GM19328 (cell line): Measurements from ENCODE around the gene PHLDB3.
A peak's percentile ranks its signal among the peaks of the same experiment; 100 is the strongest.
"Not testable (repeated sequence)": the region's sequence is repeated elsewhere in the genome, so short reads cannot be mapped to it uniquely, and the experiment has no call there.

ENCODE experiments used
- ATAC-seq: cut with Tn5 transposase; IDR thresholded peaks from one replicate; pipeline ENCODE4 v1.9.1; 2021; ENCODE audit warnings: mild to moderate bottlenecking, moderate library complexity; ENCODE audit not compliant: unreplicated experiment

PHLDB3 gene

DNA sequence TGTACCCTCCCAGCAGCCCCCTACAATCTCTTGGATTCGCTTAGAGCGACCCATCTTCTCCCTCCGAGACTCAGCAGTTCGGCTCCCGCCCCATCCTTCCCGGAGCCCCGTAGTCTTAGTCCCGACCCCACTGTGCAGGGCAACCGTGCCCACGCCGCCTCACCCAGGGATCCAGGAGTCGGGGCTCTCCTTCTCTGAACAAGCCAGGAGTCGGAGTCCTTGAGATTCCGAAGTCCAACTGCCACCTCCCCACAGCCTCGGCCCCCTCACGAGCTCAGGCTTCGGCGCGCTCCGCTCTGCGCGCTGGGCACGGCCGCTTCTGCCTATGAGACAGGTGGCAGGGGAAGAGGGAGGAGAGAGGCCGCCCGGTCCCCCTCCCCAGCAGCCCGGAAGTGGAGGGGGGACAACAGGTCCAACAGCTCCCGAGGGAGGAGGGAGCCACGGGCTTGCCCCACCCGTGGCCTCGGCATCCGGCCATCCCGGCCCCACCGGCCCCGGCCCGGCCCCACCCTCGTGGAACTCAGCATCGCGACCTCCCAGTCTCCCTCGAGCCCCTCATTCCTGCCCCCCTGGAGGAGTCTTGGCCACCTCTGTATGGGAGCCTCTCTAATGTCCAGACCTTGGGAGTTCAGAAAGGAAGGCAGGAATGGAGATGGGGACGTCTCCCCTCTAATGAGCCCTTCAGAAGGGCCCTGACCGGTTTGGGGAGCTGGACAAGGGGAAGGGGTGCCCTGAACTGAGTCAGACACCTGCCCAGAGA is at the start of gene PHLDB3:
TSS of gene PHLDB3 (minus strand) at position 321 of the 760 bp plus-strand sequence. CDS start 628 bp downstream, outside the sequence.
- no peak for ATAC-seq

DNA sequence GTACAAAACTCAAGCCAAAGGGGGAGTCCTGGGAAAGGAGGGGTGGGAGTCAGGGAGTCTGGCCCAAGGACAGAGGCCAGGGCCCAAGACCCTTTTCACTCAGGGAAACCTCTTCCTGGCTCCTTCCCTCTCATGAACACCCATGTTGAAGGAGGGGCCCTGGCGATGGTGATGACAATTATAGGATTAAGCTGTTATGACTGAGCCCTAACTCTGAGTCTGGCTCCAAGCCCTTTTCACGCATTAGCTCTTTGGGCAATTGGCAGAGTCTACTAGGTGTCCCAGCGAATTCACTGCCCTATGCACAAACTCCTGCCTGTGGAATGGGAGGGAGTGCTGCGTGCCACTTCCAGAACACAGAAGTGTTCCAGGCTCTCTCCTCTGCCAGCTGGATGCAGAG is 49.1 kb upstream of the PHLDB3 start:
- no peak for ATAC-seq

DNA sequence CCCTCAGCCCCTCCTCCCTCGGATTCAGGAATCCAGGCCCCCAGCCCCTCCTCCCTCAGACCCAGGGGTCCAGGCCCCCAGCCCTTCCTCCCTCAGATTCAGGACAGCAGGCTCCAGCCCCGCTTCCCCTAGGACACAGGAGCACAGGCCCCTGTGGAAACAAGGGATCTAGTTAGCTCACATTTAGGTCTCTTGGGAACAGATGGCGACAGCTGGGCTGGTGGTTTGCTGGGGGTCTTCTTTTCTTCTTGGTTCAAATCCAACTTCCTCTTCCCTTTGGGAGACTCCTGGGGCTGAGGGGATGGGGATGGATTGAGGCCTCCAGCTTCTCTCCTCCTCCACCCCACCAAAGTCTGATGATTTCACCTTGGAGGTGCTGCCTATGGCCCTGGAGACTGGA is 48.1 kb upstream of the PHLDB3 start:
- no peak for ATAC-seq

DNA sequence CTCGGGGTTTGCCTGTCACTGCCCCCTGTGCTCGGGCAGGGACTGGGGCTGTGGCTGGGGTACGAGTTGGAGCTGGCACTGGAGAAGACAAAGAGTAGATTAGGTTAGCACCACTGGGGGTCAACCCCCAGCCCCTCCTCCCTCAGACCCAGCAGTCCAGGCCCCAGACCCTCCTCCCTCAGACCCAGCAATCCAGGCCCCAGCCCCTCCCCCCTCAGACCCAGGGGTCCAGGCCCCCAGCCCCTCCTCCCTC is 47.6 kb upstream of the PHLDB3 start:
- no peak for ATAC-seq

DNA sequence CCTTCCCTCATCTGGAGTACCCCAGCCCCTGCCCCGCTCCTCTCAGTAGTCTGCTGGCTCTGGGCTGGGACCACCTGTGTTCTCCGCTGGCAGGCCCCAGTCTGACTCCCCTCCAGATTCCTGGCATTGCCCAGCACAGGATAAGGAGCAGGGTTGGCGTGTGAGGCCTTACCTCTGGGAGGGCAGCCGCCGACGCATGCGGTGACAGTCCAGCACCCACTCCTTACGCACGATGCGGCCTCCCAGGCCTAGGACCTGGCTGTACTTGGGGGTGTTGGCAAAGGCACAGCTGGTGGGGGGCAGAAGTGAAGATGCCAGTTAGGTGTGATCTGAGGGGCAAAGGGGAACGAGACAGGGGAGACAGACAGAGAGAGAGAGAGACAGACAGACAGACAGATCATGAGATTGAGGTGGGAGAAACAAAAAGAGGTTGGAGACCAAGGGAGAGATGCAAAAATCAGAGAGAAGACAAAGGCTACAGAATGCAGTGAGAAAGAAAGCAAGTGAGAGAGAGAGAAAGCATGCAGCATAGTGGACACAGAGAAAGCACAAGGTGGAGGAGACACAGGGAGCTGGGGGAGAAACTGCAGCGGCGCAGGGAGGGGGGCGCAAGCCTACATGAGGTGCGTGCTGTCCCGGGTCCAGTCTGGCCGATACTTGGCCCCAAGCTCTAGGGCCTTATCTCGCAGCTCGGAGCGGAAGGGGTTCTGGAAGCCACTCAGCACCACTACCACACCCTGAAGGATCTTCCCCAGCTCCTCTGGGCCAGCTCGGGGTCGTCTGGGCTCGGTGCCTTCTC is 47.1 kb upstream of the PHLDB3 start:
- ATAC-seq = no peak

DNA sequence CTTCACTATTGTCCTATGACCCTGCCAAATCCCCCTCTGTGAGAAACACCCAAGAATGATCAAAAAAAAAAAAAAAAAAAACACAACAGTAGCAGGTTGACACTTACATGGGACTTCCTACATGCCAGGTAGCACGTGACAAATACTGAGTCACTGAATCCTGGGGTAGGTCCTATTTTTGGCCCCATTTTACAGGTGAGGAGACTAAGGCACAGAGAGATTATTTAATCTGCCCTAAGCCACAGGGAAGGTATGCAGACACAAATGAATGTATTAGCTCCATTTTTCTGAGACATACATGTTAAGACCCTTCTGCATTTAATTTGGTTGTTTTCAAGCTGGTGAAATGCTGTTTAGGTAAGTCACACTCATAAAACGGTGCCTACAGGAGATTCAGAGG is 44.2 kb upstream of the PHLDB3 start:
- no peak for ATAC-seq

DNA sequence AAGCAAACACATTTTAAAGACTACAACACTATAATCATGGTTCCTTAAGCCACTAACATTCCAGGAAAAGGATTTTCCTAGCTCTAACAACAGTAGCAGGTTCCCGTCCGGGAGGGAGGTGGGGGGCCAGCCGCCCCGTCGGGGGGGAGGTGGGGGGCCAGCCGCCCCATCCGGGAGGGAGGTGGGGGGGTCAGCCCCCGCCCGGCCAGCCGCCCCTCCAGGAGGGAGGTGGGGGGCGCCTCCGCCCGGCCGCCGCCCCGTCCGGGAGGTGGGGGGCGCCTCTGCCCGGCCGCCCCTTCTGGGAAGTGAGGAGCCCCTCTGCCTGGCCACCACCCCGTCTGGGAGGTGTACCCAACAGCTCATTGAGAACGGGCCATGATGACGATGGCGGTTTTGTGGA is 43.4 kb upstream of the PHLDB3 start:
- ATAC-seq = not testable (repeated sequence)

DNA sequence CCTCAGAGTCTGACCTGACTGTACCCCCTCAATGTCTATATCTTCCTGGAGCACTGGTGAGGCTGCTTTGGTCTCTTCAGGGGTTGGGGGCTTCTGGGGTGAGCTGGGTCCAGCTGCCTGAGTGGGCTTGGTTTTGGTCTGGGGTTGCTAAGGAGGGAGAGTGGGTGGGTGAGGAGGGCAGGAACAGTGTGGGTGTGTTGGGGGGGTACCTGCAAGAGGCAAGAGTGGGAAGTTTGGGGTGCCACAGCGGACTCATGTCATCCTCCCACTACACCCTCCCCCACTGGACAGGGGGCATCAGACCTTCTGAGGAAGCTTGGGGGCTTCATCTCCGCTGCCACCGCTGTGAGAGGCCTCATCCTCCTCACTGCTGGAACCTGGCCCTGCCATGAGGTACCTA is 42.0 kb upstream of the PHLDB3 start:
- no peak for ATAC-seq

DNA sequence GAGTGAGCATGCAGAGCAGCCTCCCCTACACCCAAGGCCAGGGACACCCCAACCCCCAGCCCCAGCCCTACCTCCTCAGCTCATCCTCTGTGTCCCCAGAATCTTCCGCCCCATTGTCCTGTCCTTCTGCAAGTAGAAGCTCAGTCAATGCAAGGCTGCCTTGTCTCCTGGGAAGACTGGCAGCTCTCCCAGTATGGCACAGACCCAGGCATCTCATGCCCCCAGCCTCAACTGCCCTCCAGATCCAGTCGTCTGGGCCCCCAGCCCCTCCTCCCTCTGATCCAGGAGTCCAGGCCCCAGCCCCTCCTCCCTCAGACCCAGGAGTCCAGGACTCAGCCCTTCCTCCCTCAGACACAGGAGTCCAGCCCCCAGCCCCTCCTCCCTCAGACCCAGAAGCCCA is 41.4 kb upstream of the PHLDB3 start:
- no peak for ATAC-seq

DNA sequence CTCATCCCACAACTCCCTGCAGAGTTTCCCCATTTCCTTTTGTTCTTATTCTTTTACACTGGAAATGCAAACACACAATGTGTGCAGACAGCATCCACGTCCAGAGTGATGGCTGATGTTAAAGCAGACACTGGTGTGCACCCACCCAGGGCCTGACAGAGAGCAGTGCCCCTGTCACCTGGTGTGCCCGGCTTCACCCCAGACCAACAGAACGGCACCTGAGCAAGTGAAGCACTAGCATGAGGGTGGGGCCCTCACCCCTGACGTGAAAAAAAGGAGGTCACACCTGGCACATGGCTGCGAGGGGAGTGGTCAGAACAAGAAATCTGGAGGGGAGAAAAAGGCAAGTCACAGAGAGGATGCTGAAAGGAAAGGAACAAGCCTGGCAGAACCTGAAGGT is 40.7 kb upstream of the PHLDB3 start:
- ATAC-seq = no peak

DNA sequence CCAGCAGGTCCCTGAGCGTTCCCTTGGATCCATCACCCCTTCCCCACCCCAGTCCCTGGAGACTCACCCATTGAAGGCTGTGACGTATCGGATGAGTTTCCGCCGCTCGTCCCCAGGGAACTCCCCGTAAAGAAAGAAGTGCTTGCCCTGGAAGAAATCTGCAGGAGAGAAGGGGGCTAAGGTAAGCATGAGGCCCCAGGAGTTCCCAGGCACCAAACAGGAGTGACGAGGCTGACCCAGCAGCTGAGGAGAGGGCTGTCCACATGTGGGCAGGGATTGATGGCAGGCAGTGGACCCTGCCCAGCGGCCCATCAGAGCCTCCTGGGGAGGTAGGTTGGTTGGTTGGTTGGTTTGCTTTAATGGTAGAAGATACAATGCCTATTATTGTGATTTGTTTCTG is 39.5 kb upstream of the PHLDB3 start:
- ATAC-seq = no peak

DNA sequence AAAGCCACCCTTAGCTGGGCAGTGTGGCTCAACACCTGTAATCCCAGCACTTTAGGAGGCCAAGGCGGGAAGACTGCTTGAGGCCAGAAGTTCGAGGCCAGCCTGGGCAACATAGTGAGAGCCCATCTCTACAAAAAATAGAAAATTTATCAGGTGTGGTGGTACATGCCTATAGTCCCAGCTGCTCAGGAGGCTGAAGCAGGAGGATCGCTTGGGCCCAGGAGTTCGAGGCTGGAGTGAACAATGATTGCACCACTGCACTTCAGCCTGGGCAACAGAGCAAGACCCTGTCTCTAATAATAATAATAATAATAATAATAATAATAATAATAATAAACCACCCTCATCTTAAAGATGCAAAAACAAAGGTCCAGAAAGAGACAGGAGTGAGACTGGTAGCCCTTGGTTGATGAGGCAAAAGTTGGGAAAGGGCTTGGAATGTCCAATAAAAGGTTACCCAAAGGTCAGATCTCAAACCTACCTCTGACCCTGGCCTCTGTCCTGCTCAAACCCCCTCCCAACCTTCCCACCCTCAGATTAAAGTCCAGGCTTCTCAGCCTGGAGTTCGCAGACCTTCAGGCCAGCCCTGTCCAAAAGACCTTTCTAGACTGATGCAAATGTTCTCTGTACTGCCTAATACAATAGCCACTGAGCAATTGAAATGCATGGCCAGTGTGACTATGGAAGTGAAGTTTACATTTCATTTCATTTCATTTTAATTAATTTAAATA is 37.5 kb upstream of the PHLDB3 start:
- no peak for ATAC-seq

DNA sequence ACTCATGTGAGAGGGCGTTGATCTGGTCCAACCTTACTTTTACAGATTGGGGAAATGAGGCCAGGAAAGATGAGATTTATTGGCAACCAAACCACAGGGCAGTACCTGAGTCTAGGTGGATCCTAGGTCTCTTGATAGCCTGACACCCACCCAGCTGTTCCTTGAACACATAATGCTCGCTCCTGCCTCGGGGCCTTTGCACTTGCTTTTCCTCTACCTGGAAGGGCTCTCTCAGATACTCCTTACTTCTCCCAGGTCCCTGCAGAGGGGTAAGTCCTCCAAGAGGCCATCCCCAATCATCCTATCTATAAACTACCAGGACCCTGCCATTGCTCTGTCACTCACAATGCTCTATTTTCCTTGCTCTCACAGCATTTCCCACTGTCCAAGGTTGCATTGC is 35.8 kb upstream of the PHLDB3 start:
- ATAC-seq = no peak

DNA sequence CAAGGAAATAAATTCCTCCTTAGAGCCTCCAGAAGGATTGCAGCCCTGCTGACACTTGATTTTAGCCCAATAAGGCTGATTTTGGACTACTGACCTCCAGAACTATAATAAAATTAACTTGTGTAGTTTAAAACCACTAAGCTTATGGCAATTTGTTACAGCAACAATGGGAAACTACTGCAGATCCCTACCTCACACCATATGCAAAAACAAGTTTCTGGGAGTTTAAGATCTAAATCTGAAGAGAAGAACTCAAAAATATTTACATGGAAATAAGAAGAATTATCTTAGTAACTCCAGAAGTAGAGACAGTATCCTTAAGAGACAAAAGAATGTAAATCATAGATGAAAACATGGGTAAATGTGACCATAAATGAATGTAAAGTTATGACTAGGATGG is 34.4 kb upstream of the PHLDB3 start:
- no peak for ATAC-seq

DNA sequence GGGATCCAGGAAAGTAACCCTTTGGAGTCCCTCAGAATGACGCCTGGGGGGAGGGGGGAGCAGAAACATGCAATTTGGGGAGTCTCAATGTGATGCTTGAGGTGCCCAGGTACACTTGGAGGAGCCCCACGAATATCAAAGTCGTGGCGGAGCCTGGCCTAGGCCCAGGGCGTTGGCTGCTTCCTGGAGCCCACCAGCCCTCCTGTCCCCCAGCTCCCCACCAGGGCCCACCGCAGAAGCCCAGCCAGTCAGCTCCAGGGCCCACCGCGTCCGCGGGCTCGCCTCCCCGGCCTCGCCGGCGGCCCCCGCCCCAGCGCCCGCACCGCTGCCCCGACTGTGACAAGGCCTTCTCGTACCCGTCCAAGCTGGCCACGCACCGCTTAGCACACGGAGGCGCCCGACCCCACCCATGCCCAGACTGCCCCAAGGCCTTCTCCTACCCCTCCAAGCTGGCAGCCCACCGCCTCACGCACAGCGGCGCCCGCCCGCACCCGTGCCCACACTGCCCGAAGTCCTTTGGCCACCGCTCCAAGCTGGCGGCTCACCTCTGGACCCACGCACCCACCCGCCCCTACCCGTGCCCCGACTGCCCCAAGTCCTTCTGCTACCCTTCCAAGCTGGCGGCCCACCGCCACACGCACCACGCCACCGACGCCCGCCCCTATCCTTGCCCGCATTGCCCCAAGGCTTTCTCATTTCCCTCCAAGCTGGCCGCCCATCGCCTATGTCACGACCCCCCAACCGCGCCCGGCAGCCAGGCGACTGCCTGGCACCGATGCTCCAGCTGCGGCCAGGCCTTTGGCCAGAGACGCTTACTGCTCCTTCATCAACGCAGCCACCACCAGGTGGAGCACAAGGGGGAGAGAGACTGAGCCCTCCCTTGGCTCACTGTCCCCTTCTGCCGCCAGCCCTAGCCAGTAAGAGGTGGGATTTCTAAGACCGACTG is 30.5 kb upstream of the PHLDB3 start:
- no peak for ATAC-seq

DNA sequence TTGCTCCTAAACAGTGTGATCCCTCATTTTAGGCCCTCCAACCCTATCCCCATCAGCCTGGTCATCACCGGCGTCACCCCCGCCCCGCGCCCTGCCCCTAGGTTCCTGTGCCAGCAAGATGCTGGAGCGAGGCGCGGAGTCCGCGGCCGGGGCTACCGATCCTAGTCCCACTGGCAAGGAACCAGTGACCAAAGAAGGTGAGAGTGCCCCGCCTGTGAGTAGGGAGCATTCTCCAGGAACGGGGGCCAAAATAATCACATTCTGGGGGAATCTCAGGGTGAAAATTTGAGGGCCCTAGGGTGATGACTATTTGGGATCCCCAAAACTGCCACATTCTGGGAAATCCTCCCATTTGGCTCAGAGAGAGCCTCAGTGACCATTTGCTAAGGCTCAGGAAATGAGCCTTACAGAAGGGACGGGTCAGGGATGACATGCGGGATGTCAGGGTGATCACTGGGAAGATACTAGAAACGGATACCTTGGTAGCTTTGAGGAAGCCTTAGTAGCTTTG is 29.8 kb upstream of the PHLDB3 start:
- ATAC-seq = no peak

DNA sequence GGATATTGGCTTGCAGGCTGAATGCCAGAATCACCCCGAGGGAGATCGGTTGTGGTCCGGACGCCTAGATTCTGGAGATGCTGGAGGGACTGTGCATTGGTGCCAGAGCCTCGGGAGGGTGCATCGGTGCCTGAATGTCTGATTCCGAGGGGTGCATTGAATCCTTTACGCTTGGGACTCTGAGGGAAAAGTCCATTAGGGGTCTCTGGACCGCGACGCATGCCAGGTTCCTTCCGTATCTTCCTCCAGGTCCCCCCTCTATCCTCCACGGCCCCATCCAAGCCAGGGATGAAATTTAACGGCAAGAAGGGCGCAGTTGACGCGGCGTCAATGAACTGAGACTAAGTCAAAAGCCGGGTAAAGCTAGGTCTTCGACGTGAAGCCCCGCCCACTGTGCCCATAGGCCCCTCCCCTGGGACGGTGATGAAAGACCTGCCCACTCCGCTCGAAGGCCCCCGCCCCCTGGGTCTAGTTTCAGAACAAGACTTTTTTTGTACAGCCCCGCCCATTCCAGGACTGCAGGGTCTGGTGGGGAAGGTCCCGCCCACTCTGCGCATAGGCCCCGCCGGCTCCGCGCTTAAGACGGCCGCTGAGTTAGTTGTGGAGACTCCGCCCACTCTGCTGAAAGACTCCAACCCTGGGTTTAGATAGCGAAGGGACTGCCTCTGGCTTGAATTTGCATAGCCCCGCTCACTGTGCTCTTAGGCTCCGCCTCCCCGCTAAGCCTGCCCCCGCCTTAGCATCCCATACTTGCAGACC is 29.2 kb upstream of the PHLDB3 start:
- ATAC-seq = peak; percentile 44

DNA sequence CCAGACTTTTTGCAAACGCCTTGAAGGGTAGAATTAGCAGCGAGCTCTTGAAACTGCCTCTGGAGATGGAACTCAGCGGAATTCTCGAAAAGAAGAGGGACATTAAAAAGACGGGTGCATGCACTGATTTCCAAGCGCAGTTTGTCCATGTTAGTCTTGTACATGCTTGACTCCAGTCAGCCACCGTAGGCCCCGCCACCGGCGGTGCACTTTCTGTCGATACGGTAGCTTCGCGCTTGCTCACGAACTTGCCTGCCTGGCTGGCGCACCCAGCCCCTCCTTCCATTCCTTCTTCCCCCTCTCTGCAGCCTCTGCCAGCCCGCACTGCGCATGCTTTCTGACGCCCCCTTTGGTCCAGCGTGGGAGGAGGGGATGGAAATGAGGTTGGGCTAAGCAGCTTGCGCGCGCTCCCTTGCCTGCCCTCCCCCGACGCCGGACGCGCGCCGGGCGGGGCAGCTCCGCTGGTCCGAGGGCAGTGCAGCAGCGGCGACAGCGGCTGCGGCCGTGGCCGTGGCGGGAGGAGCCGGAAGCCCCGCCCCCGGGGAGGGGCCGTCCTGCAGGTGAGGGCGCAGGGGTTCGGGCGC is 28.5 kb upstream of the PHLDB3 start, which contains the start of gene ZNF575:
TSS of gene ZNF575 (plus strand) at position 227 of the 584 bp plus-strand sequence. CDS start 1,235 bp downstream, outside the sequence.
- peak; percentile 49 for ATAC-seq

DNA sequence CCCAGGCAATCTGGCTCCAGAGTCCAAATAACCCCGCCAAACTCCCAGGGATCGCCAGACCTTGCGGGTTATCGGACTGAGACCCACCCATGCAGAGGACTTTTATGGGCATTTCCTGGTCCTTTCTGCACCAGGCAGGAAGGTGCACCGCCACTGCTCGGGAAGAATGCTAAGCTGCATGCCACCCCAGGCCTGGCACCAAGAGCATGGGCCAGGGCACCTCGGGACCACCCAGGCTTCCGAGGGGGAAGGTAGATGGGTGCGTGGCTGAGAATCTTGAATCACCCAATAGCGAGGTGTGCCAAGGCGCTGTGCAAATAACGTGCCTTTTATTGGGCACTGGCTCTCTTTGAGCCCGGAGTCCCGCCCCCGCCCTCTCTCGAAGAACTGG is 28.0 kb upstream of the PHLDB3 start:
- ATAC-seq = peak; percentile 4
